ENCODE results near the gene BSN. TPM values are rescaled to one million over a fixed set of nuclear protein-coding genes. Genes with fewer than 3 reads are reported as not detected.

Gene BSN
- total and polyA plus RNA-seq, 2 experiments from 2014 or later = 0.50 to 5.1 TPM

- TF ChIP-seq ZNF462 (CRISPR knock-in tag; IDR thresholded peaks at IDR 0.05) = no peak
Measured at GRCh38 chr3:49539659-49540560, 14.4 kb upstream of the BSN start (continued).

- H3K9me3 Mint-ChIP-seq = no peaks in the 10 kb centered on the region
- H3K4me3 Mint-ChIP-seq = no peak overlapping the region; the same call in 2 of the 3 replicates
- no peak for TF ChIP-seq POLR2AphosphoS5 (IDR thresholded peaks at IDR 0.05; ENCODE audit: low read depth)
- no peak for TF ChIP-seq ETS1 (IDR thresholded peaks at IDR 0.05)
- TF ChIP-seq ZNF114 (CRISPR knock-in tag; IDR thresholded peaks at IDR 0.05) = no peak
- no peak for TF ChIP-seq NANOG (IDR thresholded peaks at IDR 0.05; ENCODE audit: borderline replicate concordance)
- TF ChIP-seq ZNF462 (CRISPR knock-in tag; IDR thresholded peaks at IDR 0.05) = no peak
Measured at GRCh38 chr3:49552087-49552486, 2.2 kb upstream of the BSN start.

More at GRCh38 chr3:49552087-49552486, 2.2 kb upstream of the BSN start:
- Histone ChIP-seq H3K79me2 (replicated peaks; ENCODE audit: insufficient read depth) (no peaks in the 10 kb centered on the region), H3K9me2 (ENCODE audit: insufficient read depth) (no peaks in the 10 kb centered on the region), H3F3A (replicated peaks; ENCODE audit: low read depth) (peaks cover 16% of the 10 kb centered on the region; the same call in 1 of the 2 replicates), H3K27ac (ENCODE audit: low read depth) (no peak overlapping the region), H2AFZ (no peak overlapping the region), H4K20me1 (replicated peaks; ENCODE audit: insufficient read depth) (no peaks in the 10 kb centered on the region), H3K36me3 (ENCODE audit: insufficient read depth) (no peaks in the 10 kb centered on the region), H3K4me3 (no peak overlapping the region), H3K4me2 (no peak overlapping the region), H3K27me3 (ENCODE audit: insufficient read depth) (peaks cover 13% of the 10 kb centered on the region), H3K4me1 (ENCODE audit: insufficient read depth) (peaks cover 16% of the 10 kb centered on the region)
- no peak for DNase-seq (ENCODE audit: low spot score)
- no peak for ATAC-seq
- Mint-ChIP-seq H3K36me3 (ENCODE audit: low read depth) (no peaks in the 10 kb centered on the region; the same call in 2 of the 3 replicates), H3K27me3 (ENCODE audit: insufficient read depth, low read depth, poor library complexity) (peaks cover 19% of the 10 kb centered on the region), H3K4me1 (peaks cover 22% of the 10 kb centered on the region; the same call in 2 of the 3 replicates), H3K27ac (no peak overlapping the region)
